Pulmonary artery endothelial cell (primary cell): ENCODE results near the gene OCEL1. TPM values are rescaled to one million over a fixed set of nuclear protein-coding genes. Genes with fewer than 3 reads are reported as not detected.

Source experiments
- DNase-seq: peaks from one replicate; pipeline ENCODE4 v3.0.0-alpha.2; 2011; ENCODE audit warnings: low read depth, low spot score
- total RNA-seq: library from RNA; depleted of rRNA; stranded (reverse); fragments of >200 nt; gene quantifications from 2 replicates; pipeline ENCODE4 v1.2.3, GENCODE V29; 2014

The OCEL1 gene
- total RNA-seq, 1 donor from 2014 or later, result 3.4 TPM

DNA sequence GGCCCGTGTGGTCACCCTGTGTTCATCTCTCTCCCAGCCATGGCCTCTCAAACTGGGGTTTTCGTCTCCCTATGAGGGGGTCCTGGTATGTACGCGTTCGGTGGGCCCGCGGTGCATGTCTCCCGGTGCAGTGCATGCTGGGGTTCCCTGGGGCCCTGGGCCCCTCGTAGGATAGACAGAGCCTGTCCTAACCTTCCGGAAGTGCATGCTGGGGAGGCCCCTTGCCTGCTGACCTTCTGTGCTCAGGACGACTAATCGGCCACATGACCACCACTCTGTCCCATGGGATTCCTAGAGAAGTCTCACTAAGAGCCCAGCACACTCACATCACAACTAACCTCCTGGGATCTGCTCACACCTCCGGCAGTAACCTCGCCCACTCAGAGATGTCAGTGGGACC, 15.7 kb upstream of the OCEL1 start:
- no peak for DNase-seq

DNA sequence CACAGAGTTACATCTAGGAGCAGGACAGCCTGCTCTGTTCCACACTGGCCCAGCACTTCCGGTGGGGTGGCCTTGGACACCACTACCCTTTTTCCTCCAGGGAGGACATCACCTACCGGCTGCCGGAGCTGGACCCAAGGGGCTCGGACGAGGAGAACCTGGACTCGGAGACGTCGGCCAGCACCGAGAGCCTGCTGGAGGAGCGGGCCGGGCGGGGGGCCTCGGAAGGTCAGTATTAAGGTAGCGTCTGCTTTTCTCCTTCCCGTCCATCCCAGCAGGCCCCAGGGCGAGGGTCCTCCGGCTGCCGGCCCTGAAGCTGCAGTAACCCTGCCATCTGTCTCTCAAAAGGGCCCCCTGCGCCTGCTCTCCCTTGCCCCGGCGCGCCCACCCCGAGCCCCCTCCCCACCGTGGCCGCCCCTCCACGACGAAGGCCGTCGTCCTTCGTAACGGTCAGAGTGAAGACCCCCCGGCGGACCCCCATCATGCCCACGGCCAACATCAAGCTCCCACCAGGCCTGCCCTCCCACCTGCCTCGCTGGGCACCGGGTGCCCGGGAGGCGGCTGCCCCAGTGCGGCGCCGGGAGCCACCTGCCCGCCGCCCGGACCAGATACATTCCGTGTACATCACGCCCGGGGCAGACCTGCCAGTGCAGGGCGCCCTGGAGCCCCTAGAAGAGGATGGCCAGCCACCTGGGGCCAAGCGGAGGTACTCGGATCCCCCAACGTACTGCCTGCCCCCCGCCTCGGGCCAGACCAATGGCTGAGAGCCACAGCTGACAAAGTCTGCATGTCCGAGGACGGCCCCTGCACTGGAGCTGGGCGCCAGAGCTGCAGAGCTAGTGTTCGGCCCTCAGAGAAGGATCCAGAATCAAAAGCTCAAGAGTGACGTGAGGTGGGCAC, 14.2 kb upstream of the OCEL1 start:
- no peak for DNase-seq

DNA sequence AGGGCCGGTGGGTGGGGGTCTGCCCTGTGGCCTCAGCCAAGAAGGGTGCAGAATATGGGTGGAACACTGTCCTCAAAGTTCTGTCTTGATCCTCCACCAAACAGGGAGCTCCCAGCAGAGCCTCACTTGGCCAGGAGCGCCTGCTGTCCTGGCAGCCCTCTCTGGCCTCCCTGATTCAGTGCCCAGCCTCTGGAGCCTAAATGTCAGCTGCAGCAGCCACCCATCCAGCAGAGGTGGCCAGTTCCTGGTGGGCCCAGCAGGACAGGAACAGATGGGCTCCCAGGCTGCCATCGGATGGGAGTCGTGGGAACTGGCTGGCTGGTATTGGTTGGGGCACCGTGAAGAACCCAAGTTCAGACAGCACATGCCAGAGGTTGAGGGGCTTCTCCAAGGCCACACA, 12.7 kb upstream of the OCEL1 start:
- DNase-seq, result no peak

DNA sequence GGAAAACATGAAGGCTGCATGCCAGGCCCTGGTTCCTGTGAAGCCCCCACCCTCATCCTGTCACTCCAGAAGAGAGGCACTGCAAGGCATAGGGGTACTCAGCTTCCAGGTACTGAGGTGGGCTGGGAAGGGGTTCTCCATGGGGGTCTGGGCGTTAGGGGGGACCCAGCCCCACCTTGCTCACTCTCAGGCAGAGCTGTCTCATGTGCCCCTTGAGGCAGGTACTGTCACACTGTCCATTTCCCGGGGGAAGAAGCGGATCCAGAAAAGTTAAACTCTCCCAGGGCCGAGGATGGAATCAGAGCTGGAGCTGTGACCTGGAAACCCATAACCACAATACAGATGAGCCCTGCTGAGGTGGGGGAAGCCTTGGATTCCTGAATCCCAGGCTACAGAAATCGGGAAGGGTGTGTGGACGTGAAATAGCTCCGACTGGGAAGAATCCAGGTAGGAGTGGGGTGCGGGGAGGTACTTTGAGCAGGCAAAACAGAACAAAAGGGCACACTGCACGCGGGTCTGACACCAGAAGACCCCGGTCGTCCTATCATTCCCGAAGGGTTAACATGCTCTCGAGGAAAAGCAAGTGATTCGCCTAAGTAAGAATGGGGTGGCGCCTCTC, 11.4 kb upstream of the OCEL1 start:
- DNase-seq, result no peak

DNA sequence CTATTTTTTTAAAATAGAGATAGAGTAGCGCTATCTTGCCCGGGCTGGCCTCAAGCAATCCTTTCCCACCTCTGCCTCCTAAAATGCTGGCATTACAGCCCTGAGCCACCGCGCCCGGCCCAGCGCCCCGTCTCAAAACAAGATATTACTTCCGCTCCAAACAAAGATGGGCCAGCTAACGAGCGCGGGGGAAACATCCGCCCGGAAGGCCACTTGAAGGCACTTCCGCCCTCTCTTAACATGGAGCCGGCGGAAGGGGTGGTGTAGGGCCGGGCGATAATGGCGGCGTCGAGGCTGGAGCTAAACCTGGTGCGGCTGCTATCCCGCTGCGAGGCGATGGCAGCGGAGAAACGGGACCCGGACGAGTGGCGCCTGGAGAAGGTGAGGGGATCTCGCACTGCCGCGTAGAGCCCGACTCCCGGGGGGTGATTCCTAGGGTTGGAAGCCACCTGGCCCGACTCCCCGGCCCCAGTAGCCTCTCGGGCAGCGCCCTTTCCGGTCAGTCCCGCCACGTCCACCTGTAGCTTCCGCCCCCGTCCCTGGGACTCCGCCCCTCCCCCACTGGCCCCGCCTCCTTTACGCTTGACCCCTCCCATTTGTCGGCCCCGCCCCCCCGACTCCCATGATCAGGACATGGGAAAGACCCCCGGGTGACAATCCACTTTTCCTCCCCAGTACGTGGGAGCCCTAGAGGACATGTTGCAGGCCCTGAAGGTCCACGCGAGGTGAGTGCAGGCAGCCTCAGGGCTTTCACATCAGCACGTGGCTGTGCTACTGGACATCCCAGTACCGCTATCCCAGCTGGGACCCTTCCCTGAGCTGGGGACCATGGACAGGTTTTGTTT, 10.7 kb upstream of the OCEL1 start, which contains the start of gene USE1:
Gene USE1, plus strand, starts transcription at position 231 of the 845 bp plus-strand sequence. Its CDS starts 49 bp downstream, at position 280.
- DNase-seq, result peak; percentile 61

DNA sequence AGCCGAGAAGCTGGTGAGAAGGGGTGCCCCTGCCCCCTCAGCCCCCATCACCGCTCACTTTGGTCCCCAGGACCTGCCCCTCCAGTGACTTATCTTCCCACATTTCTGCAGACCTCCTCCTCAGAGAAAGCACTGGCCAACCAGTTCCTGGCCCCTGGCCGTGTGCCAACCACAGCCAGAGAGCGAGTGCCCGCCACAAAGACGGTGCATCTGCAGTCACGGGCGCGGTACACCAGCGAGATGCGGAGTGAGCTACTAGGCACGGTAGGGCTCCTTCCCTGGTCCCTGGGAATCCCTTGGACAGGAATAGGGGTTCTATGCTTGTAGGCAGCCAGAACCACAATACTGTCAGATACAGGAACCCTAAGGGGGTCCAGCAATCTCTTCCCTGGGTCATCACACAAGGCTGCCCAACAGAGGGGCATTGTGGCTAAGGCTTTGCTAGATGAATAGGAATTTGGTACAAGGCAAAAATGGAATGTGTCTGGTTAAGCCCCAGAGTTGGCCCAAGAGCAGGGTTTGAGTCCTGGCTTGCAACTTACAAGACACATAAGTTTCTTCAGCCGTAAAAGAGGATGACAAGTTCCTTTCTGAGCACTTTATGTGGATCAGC, 9.9 kb upstream of the OCEL1 start:
- DNase-seq, result no peak

DNA sequence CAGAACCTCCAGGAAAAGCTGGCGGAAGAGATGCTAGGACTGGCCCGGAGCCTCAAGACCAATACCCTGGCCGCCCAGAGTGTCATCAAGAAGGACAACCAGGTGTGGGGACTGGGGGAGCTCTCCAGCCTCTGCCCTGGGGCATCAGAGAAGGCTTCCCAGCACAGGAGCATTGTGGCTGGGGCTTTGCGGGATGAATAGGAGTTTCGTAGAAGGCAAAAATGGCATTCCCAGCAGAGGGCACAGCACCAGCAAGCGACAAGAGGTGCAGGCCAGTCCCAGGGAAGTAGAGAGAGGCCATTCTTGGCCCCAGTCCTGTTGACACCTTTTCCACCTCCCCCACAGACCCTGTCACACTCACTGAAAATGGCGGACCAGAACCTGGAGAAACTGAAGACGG, 6.7 kb upstream of the OCEL1 start:
- no peak for DNase-seq

DNA sequence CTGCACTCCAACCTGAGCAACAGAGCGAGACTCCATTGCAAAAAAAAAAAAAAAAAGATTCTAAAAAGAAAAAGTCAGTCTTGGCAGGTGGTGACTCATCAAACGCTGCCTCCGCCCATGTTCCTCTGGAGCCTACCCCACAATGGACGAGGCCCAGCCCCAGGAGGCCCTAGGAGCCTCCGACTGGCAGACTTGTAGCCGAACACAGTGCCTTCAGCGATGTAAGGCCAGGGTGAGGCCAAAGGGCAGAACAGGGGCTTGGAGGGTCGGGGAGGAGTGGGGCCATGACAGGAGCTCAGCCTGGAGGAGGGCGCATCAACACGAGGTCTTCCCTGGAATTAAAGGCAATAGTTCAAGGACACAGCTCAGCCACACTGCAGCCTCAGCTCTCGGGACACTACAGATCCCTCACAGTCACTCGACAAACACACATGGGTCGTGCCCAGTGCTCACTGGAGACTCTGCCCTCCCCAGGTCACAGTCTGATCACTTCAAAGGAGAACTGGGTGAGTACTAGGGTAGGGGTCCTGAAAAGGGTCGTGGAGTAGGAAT, 5.7 kb upstream of the OCEL1 start:
- peak; percentile 33 for DNase-seq

DNA sequence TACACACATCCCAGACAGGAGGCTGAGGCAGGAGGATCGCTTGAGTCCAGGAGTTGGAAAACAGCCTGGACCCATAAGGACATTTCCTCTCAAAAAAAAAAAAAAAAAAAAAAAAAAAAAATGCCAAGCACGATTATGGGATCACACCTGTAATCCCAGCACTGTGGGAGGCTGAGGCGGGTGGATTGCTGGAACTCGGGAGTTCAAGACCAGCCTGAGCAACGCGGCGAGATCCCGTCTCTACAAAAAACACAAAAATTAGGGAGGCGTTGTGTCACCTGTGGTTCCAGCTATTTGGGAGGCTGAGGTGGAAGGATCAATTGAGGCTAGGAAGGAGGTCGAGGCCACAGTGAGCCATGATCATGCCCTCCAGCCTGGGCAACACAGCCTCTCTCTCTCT, 973 bp upstream of the OCEL1 start:
- DNase-seq, result no peak

DNA sequence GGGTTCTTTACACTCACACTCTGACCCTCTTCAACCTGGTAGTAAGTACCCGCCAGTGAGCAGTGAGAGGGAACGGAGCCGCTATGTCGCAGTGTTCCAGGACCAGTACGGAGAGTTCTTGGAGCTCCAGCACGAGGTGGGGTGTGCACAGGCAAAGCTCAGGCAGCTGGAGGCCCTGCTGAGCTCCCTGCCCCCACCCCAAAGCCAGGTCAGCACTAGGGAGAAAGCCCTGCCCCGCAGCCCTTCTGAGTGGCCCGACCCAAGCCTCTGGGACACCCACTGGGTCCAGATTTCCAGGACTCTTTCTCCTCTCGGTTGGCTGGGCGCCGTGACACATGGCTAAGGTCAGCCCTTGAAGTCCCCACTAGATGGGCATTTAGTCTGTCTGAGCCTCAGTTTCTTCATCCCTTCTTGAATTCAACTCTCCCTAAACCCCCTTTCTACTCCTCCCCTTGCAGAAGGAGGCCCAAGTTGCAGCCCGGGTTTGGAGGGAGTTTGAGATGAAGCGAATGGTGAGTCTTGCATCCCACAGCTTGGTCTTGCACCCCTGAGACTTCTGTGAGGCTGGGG, 1.9 kb downstream of the OCEL1 start:
- no peak for DNase-seq

DNA sequence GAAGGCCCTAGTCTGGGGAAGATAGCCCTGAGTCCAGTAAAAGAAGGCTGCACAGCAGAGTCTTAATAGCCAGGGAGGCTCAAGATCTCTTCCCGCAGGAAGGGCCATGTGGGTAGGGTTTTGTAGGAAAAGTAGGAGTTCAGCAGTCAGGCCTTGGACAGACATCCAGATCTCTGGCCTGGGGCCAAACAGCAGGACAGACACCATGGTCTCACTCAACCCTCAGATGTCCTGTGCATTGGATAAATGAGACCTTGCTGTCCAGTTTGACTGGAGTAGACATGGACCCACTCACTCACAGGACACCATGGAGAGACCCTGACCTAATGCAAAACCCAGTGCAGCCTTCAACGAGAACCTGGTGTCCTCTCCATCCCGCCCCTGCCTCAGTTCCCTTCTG, 3.9 kb downstream of the OCEL1 start:
- no peak for DNase-seq

DNA sequence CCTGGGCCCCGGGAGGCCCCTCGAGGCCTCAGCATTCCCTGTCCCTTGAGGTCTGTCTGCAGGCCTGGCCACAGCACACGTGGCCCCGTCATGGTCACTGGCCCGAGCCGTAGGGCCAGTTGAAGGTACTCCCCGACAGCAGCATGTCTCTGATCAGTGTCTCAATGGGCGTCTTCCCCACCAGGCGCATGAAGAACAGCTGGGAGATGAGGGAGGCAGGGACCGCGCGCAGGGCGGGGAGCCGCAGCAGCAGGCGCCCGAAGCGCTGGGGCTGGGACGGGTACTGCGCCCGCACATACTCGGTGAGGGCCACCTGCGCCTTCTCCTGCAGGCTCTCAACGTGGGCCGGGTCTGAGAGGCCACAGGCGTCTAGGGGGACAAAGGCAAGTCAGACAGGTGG, 6.2 kb downstream of the OCEL1 start:
- no peak for DNase-seq

DNA sequence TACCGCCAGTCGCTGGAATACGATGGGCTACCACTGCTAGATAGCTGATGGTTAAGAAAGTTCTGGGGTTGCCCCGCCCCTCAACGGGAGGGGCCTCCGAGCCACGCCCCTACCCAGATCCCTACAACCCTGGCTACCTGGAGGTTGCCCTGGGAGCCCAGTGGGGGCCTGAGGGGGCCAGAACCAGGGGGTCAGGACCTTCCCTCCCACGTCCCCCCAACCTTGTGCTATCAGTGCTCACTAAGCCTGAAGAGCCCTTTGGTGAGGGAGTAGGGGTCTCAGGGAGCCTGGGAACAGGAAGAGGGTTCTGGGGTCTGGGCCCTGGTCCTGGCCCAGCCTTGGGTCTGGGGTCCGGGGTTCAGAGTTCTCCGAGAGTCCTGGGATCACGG, 8.9 kb downstream of the OCEL1 start:
- no peak for DNase-seq

DNA sequence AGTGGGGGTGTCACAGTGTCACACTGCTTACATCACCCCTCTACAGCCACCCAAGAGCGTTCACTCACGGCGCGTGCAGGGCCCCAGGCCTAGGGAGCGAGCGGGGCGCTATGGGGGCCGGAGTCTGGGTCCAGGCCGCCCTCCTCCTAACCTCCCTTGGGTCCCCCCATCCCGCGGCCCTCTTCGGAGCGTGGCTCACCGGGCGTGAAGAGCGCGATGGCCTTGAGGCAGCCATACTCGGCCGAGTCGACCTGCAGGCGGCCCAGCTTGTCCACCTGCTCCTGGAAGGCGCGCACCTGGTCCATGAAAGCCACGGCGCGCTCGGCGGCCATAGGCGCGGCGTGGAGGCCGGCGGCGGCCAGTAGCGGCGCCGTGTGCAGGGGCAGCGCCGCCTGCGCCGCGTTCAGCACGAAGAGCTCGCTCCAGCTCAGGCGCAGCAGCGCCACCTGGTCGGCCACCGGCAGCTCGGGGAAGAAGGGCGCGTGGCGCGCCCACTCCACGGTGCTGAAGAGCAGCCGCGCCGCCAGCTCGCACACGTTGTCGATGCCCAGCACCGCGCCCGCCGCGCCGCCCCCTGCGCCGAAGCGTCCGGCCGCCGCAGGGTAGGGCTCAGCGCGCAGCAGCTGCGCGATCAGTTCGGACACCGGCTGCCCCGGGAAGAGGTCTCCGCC, 9.4 kb downstream of the OCEL1 start:
- peak; percentile 33 for DNase-seq

DNA sequence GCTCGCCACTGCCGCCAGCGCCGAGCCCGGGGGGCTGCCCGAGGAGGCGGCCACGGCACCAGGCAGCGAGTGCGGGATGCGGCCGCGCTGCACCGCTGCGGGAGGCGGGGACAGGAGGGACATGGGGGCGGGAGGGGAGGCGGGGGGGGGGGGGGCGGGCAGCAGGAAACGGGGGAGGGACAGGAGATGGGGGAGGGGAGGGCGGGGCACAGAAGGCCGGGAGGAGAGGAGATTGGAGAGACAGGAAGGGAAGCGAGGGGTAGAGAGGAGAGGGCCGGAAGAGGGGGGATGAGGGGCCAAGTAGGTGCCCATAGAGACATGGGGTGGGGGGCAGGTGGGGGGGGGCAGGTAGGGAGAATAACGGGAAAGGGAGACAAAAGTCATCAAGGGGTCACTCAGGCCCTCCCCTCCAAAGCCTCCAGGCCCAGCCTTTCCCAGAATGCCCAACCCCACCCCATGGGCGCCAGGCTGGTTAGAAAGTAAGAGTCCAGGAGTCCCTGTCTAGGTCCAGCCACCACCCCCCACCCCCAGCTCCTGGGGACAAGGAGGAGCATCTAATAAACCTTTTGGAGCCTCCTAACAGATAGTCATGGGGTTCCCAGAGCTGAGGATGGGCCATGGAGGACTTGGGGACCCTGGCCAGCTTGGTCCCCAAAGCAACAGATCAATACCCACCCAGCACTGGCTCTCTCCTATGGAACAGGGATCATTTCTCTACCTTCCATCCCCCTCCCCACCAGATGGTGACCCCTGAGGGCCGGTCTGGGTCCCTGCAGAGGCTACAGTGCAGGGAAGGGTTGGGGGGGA, 10.1 kb downstream of the OCEL1 start:
- no peak for DNase-seq

DNA sequence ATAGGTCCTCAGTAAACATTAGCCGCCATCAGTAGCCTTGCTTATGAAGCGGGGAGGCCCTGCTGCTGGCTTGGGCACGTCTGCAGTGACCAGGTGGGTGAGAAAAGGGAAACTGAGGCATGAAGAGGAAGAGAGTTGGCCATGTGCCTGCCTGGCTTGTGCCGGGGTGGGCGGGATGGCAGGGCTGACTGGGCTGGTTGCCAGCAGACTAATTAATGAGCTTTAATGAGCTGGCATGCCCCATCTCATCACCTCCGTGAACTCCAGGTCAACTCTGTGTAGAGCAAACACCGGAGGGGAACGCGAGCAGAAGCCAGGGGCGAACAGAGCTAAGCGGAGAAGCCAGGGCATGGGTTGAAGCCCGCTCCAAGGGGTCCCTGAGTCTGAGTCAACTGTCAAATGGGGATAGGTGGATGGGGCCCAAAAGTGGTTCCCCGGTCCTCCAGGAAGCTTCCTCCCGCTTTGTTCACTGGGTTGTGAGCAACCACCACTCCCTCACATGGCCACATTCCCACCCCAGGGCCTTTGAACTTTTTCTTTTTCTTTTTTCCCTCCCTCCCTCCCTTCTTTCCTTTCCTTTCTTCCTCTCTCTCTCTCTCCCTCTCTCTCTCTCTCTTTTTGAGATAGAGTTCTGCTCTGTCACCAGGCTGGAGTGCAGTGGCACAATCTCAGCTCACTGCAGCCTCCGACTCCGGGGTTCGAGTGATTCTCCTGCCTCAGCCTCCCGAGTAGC, 11.0 kb downstream of the OCEL1 start:
- DNase-seq, result no peak

DNA sequence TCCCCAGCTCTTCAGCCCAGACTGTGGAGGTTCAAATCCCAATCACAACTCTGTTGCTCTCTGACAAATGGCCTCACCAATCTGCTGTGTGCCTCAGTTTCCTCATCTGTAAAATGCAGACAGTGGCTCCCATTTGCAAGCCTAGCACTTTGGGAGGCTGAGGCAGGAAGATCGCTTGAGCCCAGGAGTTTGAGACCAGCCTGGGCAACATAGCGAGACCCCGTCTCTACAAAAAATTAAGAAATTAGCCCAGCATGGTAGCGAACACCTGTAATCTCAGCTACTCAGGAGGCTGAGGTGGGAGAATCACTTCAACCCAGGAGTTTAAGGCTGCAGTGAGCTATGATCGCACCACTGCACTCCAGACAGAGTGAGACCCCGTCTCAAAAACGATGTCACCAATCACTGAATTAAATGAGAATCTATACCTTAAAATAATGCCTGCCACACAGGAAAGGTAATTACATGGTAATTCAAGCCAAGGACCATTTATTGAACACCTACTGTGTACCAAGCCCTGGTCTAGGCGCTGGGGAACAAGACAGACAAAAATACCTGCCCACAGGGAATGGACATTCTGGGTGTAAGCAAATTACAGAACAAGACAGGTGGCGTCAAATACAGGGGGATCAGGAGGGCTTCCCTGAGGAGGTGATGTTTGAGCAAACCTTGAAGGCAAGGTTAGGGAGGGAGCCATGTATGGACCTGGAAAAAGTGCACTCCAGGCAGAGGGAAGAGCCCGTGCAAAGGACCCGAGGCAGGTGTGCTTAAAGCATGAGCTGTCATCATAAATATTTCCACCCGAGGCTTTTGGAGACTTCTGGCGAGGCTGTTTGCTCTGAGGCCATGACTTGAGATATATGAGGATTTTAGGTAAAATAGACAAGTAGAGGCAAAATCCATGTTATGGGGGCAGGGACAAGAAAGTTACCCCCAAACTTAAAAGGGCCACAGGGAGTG, 12.0 kb downstream of the OCEL1 start:
- no peak for DNase-seq
